NCI-H460 (cell line): ENCODE data around the gene TSKU. TPM values are rescaled to one million over a fixed set of nuclear protein-coding genes. Genes with fewer than 3 reads are reported as not detected.
A peak's percentile ranks its signal among the peaks of the same experiment; 100 is the strongest.

ENCODE experiments used
- DNase-seq: peaks from one replicate; pipeline ENCODE4 v3.0.0-alpha.2; 2016; ENCODE audit warnings: low read depth; ENCODE audit errors: extremely low read depth
- total RNA-seq: library from RNA; depleted of rRNA; stranded (reverse); fragments of >200 nt; shearing (Covaris generic); gene quantifications from 2 replicates; pipeline ENCODE4 v1.2.3, GENCODE V29; 2014

Gene TSKU
- total RNA-seq, 1 experiment from 2014 or later: 92.3 TPM

- DNase-seq: peak; percentile 91
Measured at GRCh38 chr11:76769645-76770586, 13.2 kb upstream of the TSKU start.

- peak; percentile 94 for DNase-seq
Measured at GRCh38 chr11:76770642-76771445, 12.3 kb upstream of the TSKU start.

GRCh38 chr11:76771446-76772099 lies 11.6 kb upstream of the TSKU start:
- no peak for DNase-seq

- no peak for DNase-seq
Measured at GRCh38 chr11:76772100-76772782, 10.9 kb upstream of the TSKU start.

GRCh38 chr11:76772783-76773106 lies 10.4 kb upstream of the TSKU start:
- no peak for DNase-seq

- DNase-seq: no peak
Measured at GRCh38 chr11:76773921-76774361, 9.2 kb upstream of the TSKU start.

GRCh38 chr11:76776472-76776871 lies 6.7 kb upstream of the TSKU start:
- no peak for DNase-seq

GRCh38 chr11:76777305-76777704 lies 5.9 kb upstream of the TSKU start:
- DNase-seq: no peak

GRCh38 chr11:76777876-76778275 lies 5.3 kb upstream of the TSKU start:
- no peak for DNase-seq

GRCh38 chr11:76778874-76779273 lies 4.3 kb upstream of the TSKU start:
- no peak for DNase-seq

GRCh38 chr11:76781046-76781801 lies 1.9 kb upstream of the TSKU start:
- no peak for DNase-seq

GRCh38 chr11:76781807-76782530 lies 1.2 kb upstream of the TSKU start:
- DNase-seq: no peak

GRCh38 chr11:76782531-76783293 lies 444 bp upstream of the TSKU start:
- DNase-seq: peak; percentile 84

- DNase-seq: no peak
Measured at GRCh38 chr11:76783896-76784813, 999 bp downstream of the TSKU start.

- no peak for DNase-seq
Measured at GRCh38 chr11:76785513-76785912, 2.4 kb downstream of the TSKU start.

GRCh38 chr11:76786016-76786415 lies 2.9 kb downstream of the TSKU start:
- no peak for DNase-seq

GRCh38 chr11:76786441-76787014 lies 3.4 kb downstream of the TSKU start:
- no peak for DNase-seq
